HG03469 (cell line): ENCODE data around the gene ZNRF1.
"Not testable (repeated sequence)": the region's sequence is repeated elsewhere in the genome, so short reads cannot be mapped to it uniquely, and the experiment has no call there.

ENCODE experiments used
- ATAC-seq: cut with Tn5 transposase; IDR thresholded peaks from one replicate; pipeline ENCODE4 v1.9.1; 2021; ENCODE audit warnings: mild to moderate bottlenecking, moderate library complexity, moderate number of reproducible peaks; ENCODE audit not compliant: unreplicated experiment

ZNRF1 gene

GRCh38 chr16:74998481-74999218, at the start of gene ZNRF1:
Gene ZNRF1, plus strand, starts transcription at chr16:74999024. Its CDS starts 648 bp downstream, at chr16:74999672.
- peak; percentile 47 for ATAC-seq

GRCh38 chr16:74949309-74949708, 49.5 kb upstream of the ZNRF1 start:
- ATAC-seq, result no peak

- ATAC-seq, result no peak
These were observed 48.3 kb upstream of the ZNRF1 start for GRCh38 chr16:74950511-74950910.

- ATAC-seq, result no peak
These were observed 47.6 kb upstream of the ZNRF1 start for GRCh38 chr16:74951206-74951605.

- ATAC-seq, result no peak
These were observed 47.1 kb upstream of the ZNRF1 start for GRCh38 chr16:74951681-74952080.

GRCh38 chr16:74954763-74955162, 44.1 kb upstream of the ZNRF1 start:
- no peak for ATAC-seq

GRCh38 chr16:74973304-74973703, 25.5 kb upstream of the ZNRF1 start:
- no peak for ATAC-seq

GRCh38 chr16:74975591-74975990, 23.2 kb upstream of the ZNRF1 start:
- no peak for ATAC-seq

GRCh38 chr16:74982256-74982655, 16.6 kb upstream of the ZNRF1 start:
- ATAC-seq, result no peak

- no peak for ATAC-seq
These were observed 14.7 kb upstream of the ZNRF1 start for GRCh38 chr16:74984194-74984528.

GRCh38 chr16:74984529-74985296, 14.1 kb upstream of the ZNRF1 start, which contains the start of gene WDR59:
Gene WDR59, minus strand, starts transcription at chr16:74985123. Its CDS starts 106 bp downstream, at chr16:74985017.
- peak; percentile 98 for ATAC-seq

- no peak for ATAC-seq
These were observed 11.7 kb upstream of the ZNRF1 start for GRCh38 chr16:74987027-74987681.

- ATAC-seq, result not testable (repeated sequence)
These were observed 9.0 kb upstream of the ZNRF1 start for GRCh38 chr16:74989864-74990263.

GRCh38 chr16:74990832-74991231, 8.0 kb upstream of the ZNRF1 start:
- no peak for ATAC-seq

- no peak for ATAC-seq
These were observed 7.6 kb upstream of the ZNRF1 start for GRCh38 chr16:74991268-74991592.

- ATAC-seq, result no peak
These were observed 7.0 kb upstream of the ZNRF1 start for GRCh38 chr16:74991593-74992403.

GRCh38 chr16:74995986-74996385, 2.8 kb upstream of the ZNRF1 start:
- ATAC-seq, result no peak

GRCh38 chr16:74997042-74997491, 1.8 kb upstream of the ZNRF1 start:
- no peak for ATAC-seq

GRCh38 chr16:74999219-74999608, 390 bp downstream of the ZNRF1 start:
- peak; percentile 8 for ATAC-seq

- ATAC-seq, result no peak
These were observed 1.0 kb downstream of the ZNRF1 start for GRCh38 chr16:74999609-75000480.
